Measurements from ENCODE around the gene GXYLT1.

DNA sequence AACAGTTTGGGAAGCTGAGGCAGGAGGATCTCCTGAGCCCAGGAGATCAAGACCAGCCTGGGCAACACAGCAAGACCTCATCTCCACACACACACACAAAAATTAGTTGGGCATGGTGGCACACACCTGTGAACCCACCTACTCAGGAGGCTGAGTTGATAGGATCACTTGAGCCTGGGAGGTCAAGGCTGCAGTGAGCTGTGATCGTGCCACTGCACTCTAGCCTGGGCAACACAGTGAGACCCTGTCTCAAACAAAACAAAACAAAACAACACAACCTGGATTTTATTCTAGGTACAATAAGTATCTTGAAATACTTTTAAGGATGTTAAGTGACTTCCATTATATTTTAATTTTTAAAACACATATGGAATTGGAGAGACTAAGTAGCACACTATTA, 47.6 kb upstream of the GXYLT1 start:
- no peak for TF ChIP-seq POLR2A (IDR thresholded peaks at IDR 0.05)
- TF ChIP-seq, protein P1, sequence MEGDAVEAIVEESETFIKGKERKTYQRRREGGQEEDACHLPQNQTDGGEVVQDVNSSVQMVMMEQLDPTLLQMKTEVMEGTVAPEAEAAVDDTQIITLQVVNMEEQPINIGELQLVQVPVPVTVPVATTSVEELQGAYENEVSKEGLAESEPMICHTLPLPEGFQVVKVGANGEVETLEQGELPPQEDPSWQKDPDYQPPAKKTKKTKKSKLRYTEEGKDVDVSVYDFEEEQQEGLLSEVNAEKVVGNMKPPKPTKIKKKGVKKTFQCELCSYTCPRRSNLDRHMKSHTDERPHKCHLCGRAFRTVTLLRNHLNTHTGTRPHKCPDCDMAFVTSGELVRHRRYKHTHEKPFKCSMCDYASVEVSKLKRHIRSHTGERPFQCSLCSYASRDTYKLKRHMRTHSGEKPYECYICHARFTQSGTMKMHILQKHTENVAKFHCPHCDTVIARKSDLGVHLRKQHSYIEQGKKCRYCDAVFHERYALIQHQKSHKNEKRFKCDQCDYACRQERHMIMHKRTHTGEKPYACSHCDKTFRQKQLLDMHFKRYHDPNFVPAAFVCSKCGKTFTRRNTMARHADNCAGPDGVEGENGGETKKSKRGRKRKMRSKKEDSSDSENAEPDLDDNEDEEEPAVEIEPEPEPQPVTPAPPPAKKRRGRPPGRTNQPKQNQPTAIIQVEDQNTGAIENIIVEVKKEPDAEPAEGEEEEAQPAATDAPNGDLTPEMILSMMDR (IDR thresholded peaks at IDR 0.05): no peak
